NCI-H69 (cell line): Measurements from ENCODE around the gene HAGHL.
A peak's percentile ranks its signal among the peaks of the same experiment; 100 is the strongest.
"Not testable (repeated sequence)": the region's sequence is repeated elsewhere in the genome, so short reads cannot be mapped to it uniquely, and the experiment has no call there.

ENCODE experiments used
- DNase-seq: peaks from one replicate; lab custom pipeline; 2025; lab: John Stamatoyannopoulos, UW

HAGHL gene

GRCh38 chr16:734981-735881 lies 8.3 kb downstream of the HAGHL start:
- no peak for DNase-seq

GRCh38 chr16:735982-736453 lies 9.1 kb downstream of the HAGHL start:
- DNase-seq = no peak

- DNase-seq = no peak
Observed at GRCh38 chr16:736936-737481, 10.1 kb downstream of the HAGHL start.

GRCh38 chr16:739560-740458 lies 12.9 kb downstream of the HAGHL start:
- DNase-seq = peak; percentile 30

- DNase-seq = no peak
Observed at GRCh38 chr16:740459-740763, 13.5 kb downstream of the HAGHL start.

GRCh38 chr16:740764-741505 lies 14.0 kb downstream of the HAGHL start, which contains the start of gene CIAO3:
Gene CIAO3, minus strand, starts transcription at chr16:740997. Its CDS starts 12 bp downstream, at chr16:740985.
- DNase-seq = peak; percentile 97

GRCh38 chr16:741986-742629 lies 15.2 kb downstream of the HAGHL start:
- DNase-seq = no peak

GRCh38 chr16:742894-743293 lies 16.0 kb downstream of the HAGHL start:
- DNase-seq = not testable (repeated sequence)

- DNase-seq = no peak
Observed at GRCh38 chr16:743794-744500, 17.0 kb downstream of the HAGHL start.

GRCh38 chr16:745739-746138 lies 18.8 kb downstream of the HAGHL start:
- peak; percentile 64 for DNase-seq

- DNase-seq = no peak
Observed at GRCh38 chr16:746637-747036, 19.7 kb downstream of the HAGHL start.

GRCh38 chr16:747978-748746 lies 21.3 kb downstream of the HAGHL start:
- peak; percentile 74 for DNase-seq

- DNase-seq = no peak
Observed at GRCh38 chr16:749010-749409, 22.1 kb downstream of the HAGHL start.

GRCh38 chr16:750485-750884 lies 23.6 kb downstream of the HAGHL start:
- no peak for DNase-seq

- DNase-seq = no peak
Observed at GRCh38 chr16:751152-752006, 24.5 kb downstream of the HAGHL start.

GRCh38 chr16:752007-752312 lies 25.1 kb downstream of the HAGHL start:
- DNase-seq = no peak

GRCh38 chr16:754121-754607 lies 27.3 kb downstream of the HAGHL start:
- not testable (repeated sequence) for DNase-seq

- DNase-seq = no peak
Observed at GRCh38 chr16:754656-755055, 27.8 kb downstream of the HAGHL start.

- DNase-seq = no peak
Observed at GRCh38 chr16:756428-756827, 29.5 kb downstream of the HAGHL start.
